OCI-LY1 (cell line): ENCODE results near the gene CATSPER3.
A peak's percentile ranks its signal among the peaks of the same experiment; 100 is the strongest.

Experiments used
- H2AFZ ChIP-seq: fragments of 200-600 bp; sonication (generic), shearing (Covaris generic); 2 replicates; pipeline ENCODE4 v1.6.0; 2014; ENCODE audit warnings: antibody characterized with exemption, mild to moderate bottlenecking, low read length
- H3F3A ChIP-seq: fragments of 200-600 bp; sonication (generic), shearing (Covaris generic); 2 replicates; pipeline ENCODE4 v1.6.0; 2014; ENCODE audit warnings: mild to moderate bottlenecking, antibody characterized with exemption, low read length, moderate library complexity; ENCODE audit not compliant: insufficient read depth
- H3K27ac ChIP-seq: fragments of 200-600 bp; sonication (generic); 2 replicates; pipeline ENCODE4 v1.5.1; 2014; ENCODE audit warnings: low read length, mixed run types, mild to moderate bottlenecking, low read depth; ENCODE audit not compliant: poor library complexity, severe bottlenecking
- H3K27me3 ChIP-seq: fragments of 200-600 bp; sonication (generic); 2 replicates; pipeline ENCODE4 v1.6.0; 2014; ENCODE audit warnings: antibody characterized with exemption, mild to moderate bottlenecking, low read length, moderate library complexity; ENCODE audit not compliant: insufficient read depth
- H3K36me3 ChIP-seq: fragments of 200-600 bp; sonication (generic); 2 replicates; pipeline ENCODE4 v1.6.1; 2014; ENCODE audit warnings: mild to moderate bottlenecking, antibody characterized with exemption, low read length, moderate library complexity, mixed read lengths; ENCODE audit not compliant: insufficient read depth
- H3K4me1 ChIP-seq: fragments of 200-600 bp; sonication (generic); 2 replicates; pipeline ENCODE4 v1.5.1; 2014; ENCODE audit warnings: mild to moderate bottlenecking, low read length, moderate library complexity; ENCODE audit not compliant: insufficient read depth, severe bottlenecking
- H3K4me2 ChIP-seq: fragments of 200-600 bp; sonication (generic), shearing (Covaris generic); 2 replicates; pipeline ENCODE4 v1.6.1; 2014; ENCODE audit warnings: low read length
- H3K4me3 ChIP-seq: fragments of 200-600 bp; sonication (generic); 2 replicates; pipeline ENCODE4 v1.5.1; 2014; ENCODE audit warnings: low read length, low read depth, mild to moderate bottlenecking, mixed read lengths; ENCODE audit not compliant: poor library complexity, severe bottlenecking
- H3K79me2 ChIP-seq: fragments of 200-600 bp; shearing (Covaris generic); 2 replicates; pipeline ENCODE4 v1.6.1; 2016; ENCODE audit warnings: mixed run types, low read length, mixed read lengths; ENCODE audit not compliant: insufficient read depth
- H3K9ac ChIP-seq: fragments of 200-600 bp; sonication (generic), shearing (Covaris generic); 2 replicates; pipeline ENCODE4 v1.6.1; 2014; ENCODE audit warnings: mild to moderate bottlenecking, low read length, mixed read lengths
- H3K9me2 ChIP-seq: fragments of 200-600 bp; sonication (generic), shearing (Covaris generic); 2 replicates; pipeline ENCODE4 v1.6.1; 2014; ENCODE audit warnings: low read depth, mild to moderate bottlenecking, low read length, mixed read lengths
- H3K9me3 ChIP-seq: fragments of 200-600 bp; shearing (Covaris generic); 2 replicates; pipeline ENCODE4 v1.6.1; 2014; ENCODE audit warnings: low read length, mixed read lengths
- H4K20me1 ChIP-seq: fragments of 200-600 bp; sonication (generic), shearing (Covaris generic); 2 replicates; pipeline ENCODE4 v1.6.0; 2016; ENCODE audit warnings: mild to moderate bottlenecking, low read length; ENCODE audit not compliant: insufficient read depth
- CTCF ChIP-seq: fragments of 200-600 bp; sonication (generic), shearing (Covaris generic); IDR thresholded peaks from 2 replicates; pipeline ENCODE4 v1.5.1; 2017; ENCODE audit warnings: mild to moderate bottlenecking, antibody characterized with exemption, low read length, moderate library complexity, mixed read lengths
- EZH2 ChIP-seq: fragments of 200-600 bp; sonication (generic), shearing (Covaris generic); IDR thresholded peaks from 2 replicates; pipeline ENCODE4 v1.8.0; 2017; ENCODE audit warnings: borderline replicate concordance, mixed run types, mild to moderate bottlenecking, antibody characterized with exemption, low read length, moderate library complexity, mixed read lengths

Gene CATSPER3

DNA sequence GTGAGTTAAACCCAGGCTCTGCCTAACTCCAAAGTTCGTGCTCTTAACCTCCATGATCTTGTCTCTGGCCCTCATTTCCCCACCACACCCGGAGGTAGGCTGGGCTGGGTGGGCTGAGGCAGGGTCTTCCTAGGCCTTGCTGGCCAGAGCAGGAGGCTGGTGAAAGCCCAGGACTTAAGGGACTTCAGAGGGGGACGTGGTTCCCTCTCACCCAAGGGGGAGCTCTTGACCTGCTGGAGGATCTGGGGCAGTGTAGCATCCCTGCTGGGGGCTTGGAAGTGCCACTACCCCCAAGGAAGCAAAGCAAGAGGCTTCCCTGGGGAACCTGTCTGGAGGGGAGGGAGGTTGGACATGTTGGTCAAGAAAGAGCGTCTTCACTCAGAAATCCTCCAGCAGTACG lies 51.6 kb downstream of the CATSPER3 start:
- Histone ChIP-seq H3K27ac (no peak overlapping the region), H3K9ac (no peak overlapping the region), H3K9me3 (no peaks in the 10 kb centered on the region)

GRCh38 chr5:135020111-135020895 lies 52.6 kb downstream of the CATSPER3 start:
- no peaks in the 10 kb centered on the region for H3K9me2 ChIP-seq
- no peak overlapping the region for H2AFZ ChIP-seq
- H4K20me1 ChIP-seq, result no peaks in the 10 kb centered on the region
- H3K4me2 ChIP-seq, result no peak overlapping the region
- H3K79me2 ChIP-seq, result no peaks in the 10 kb centered on the region
- TF ChIP-seq EZH2, result no peak
- TF ChIP-seq CTCF, result no peak
- peaks cover 4% of the 10 kb centered on the region; the same call in 1 of the 2 replicates for H3K36me3 ChIP-seq
- H3K9ac ChIP-seq, result no peak overlapping the region
- H3K4me3 ChIP-seq, result no peak overlapping the region
- no peaks in the 10 kb centered on the region for H3F3A ChIP-seq
- no peaks in the 10 kb centered on the region for H3K27me3 ChIP-seq
- no peaks in the 10 kb centered on the region for H3K9me3 ChIP-seq
- no peak overlapping the region for H3K27ac ChIP-seq
- no peaks in the 10 kb centered on the region for H3K4me1 ChIP-seq

More for the DNA sequence above, 51.6 kb downstream of the CATSPER3 start:
- Histone ChIP-seq H3K9me2 (no peaks in the 10 kb centered on the region), H4K20me1 (no peaks in the 10 kb centered on the region), H3K36me3 (no peaks in the 10 kb centered on the region), H3K4me2 (no peak overlapping the region), H3K4me3 (no peak overlapping the region), H2AFZ (no peak overlapping the region), H3K79me2 (no peaks in the 10 kb centered on the region), H3F3A (no peaks in the 10 kb centered on the region), H3K4me1 (no peaks in the 10 kb centered on the region), H3K27me3 (no peaks in the 10 kb centered on the region)
- TF ChIP-seq EZH2, result no peak
- peak; percentile 58 for TF ChIP-seq CTCF

- no peak overlapping the region for H3K4me3 ChIP-seq
- no peaks in the 10 kb centered on the region for H3K27me3 ChIP-seq
- no peak overlapping the region for H3K27ac ChIP-seq
- no peak overlapping the region for H3K9ac ChIP-seq
- H3K9me3 ChIP-seq, result no peaks in the 10 kb centered on the region
- TF ChIP-seq EZH2, result no peak
- no peak for TF ChIP-seq CTCF
- H3F3A ChIP-seq, result no peaks in the 10 kb centered on the region; the same call in 1 of the 2 replicates
- H4K20me1 ChIP-seq, result no peaks in the 10 kb centered on the region
- no peaks in the 10 kb centered on the region for H3K9me2 ChIP-seq
- H2AFZ ChIP-seq, result no peak overlapping the region
- H3K4me2 ChIP-seq, result no peak overlapping the region
- peaks cover 35% of the 10 kb centered on the region for H3K36me3 ChIP-seq
- peaks cover 8% of the 10 kb centered on the region for H3K4me1 ChIP-seq
- peaks cover 10% of the 10 kb centered on the region for H3K79me2 ChIP-seq
Measured at GRCh38 chr5:135024956-135025729, 57.4 kb downstream of the CATSPER3 start.
